Stimulated activated CD4-positive, alpha-beta T cell treated with anti-CD3 and anti-CD28 coated beads, Interleukin-1b, Interleukin-23, amount 100 ng/mL, for 4 hours (primary cell): Measurements from ENCODE around the gene ZNF557.
"Not testable (repeated sequence)": the region's sequence is repeated elsewhere in the genome, so short reads cannot be mapped to it uniquely, and the experiment has no call there.

Experiments
- DNase-seq, 2 donors: peaks; one replicate each; pipeline ENCODE4 v3.0.0-alpha.2; 2020; ENCODE audit warnings: low read depth in 2 of 2

ZNF557 gene

GRCh38 chr19:7069042-7069903 is at the start of gene ZNF557:
TSS of gene ZNF557 (plus strand) at chr19:7069703. CDS start at chr19:7075075, 5,372 bp downstream.
- DNase-seq, result peak; percentile 98 to 99

GRCh38 chr19:7021331-7021730 is 48.2 kb upstream of the ZNF557 start, which contains the start of gene MBD3L2B:
TSS of gene MBD3L2B (minus strand) at chr19:7021431. CDS start at chr19:7021397, 34 bp downstream.
- DNase-seq, result not testable (repeated sequence)

GRCh38 chr19:7028790-7029189 is 40.7 kb upstream of the ZNF557 start:
- DNase-seq, result not testable (repeated sequence)

GRCh38 chr19:7030278-7030677 is 39.2 kb upstream of the ZNF557 start, which contains the start of gene MBD3L5:
TSS of gene MBD3L5 (plus strand) at chr19:7030578. CDS start at chr19:7030612, 34 bp downstream.
- not testable (repeated sequence) for DNase-seq

DNA sequence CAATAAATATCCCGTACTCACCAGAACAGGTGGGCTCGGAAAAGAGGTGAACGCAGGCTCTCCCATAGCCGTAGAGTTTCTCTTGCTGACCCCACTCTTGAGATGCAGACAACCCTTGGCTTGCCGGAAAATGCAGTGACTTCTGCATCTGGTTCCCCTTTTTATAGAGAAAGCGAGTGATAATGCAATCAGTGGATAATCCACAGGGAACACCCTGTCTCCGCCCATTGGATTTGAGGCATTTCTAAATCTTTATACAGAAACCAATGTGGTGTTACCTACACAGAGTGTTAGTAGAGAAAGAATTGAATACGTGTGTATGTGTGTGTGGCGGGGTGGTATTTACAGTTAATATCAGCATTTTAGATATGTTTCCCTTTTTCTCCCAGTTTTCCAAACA is 29.4 kb upstream of the ZNF557 start, which contains the start of gene MBD3L4:
TSS of gene MBD3L4 (minus strand) at position 101 of the 400 bp plus-strand sequence. CDS start at position 66, 35 bp downstream.
- DNase-seq, result not testable (repeated sequence)

- not testable (repeated sequence) for DNase-seq
Observed at GRCh38 chr19:7041563-7041962, 27.9 kb upstream of the ZNF557 start.

GRCh38 chr19:7049021-7049420 is 20.5 kb upstream of the ZNF557 start, which contains the start of gene MBD3L2:
TSS of gene MBD3L2 (plus strand) at chr19:7049321. CDS start at chr19:7049374, 53 bp downstream.
- DNase-seq, result not testable (repeated sequence)

DNA sequence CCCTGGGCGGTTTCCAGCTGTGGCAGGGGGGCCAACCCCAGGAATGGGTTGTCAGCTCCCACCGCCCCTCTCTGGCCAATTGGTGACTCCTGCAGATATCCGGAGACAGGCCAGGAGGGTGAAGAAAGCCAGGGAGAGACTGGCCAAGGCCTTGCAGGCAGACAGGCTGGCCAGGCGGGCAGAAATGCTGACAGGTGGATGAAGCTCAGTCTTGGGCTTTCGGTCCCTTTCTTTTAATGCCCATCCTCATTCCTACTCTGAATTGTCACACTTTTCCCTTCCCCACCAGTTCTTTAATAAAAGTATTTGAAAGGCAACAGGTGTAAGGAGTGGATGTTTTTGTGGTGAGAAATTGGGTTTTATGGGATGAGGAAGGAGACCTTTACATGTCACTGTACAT is 18.1 kb upstream of the ZNF557 start:
- DNase-seq, result not testable (repeated sequence)

GRCh38 chr19:7052896-7053295 is 16.6 kb upstream of the ZNF557 start:
- not testable (repeated sequence) for DNase-seq

DNA sequence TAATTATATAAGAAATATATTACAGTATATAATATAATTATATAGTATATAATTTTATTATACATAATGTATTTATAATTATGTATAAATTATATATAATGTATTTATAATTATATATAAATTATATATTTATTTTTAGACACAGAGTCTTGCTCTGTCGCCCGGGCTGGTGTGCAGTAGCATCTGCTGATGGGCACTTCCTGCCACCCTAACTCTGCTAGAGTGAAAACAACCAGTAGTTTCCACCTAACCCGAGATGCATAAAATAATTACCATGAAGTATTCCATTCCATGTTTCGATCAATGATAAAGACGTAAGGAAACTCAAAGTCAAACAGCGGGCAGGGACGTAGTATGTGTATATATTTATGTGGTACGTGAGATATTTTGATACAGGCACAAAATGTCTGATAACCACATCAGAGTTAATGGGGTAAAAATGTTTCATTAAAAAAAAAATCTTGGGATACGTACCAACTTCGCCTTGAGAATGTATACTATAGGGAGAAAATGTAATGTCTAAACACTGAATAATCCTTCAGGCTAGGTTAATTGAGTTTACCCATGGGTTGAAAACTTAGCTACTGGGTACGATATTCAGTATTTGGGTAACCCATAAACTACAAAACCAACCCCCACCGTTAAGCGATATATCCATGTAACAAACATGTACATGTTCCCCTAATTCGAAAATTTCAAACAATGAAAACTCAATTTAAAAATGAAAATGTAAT is 14.7 kb upstream of the ZNF557 start:
- DNase-seq, result not testable (repeated sequence)

DNA sequence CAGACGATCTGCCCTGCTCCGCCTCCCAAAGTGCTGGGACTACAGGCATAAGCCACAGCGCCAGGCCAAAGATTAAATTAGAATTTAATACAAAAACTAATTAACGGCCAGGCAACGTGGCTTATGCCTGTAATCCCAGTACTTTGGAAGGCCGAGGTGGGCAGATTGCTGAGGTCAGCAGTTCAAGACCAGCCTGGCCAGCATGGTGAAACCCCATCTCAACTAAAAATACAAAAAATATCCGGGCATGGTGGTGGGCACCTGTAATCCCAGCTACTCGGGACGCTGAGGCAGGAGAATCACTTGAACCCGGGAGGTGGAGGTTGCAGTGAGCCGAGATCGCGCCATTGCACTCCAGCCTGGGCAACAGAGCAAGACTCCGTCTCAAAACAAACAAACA is 13.8 kb upstream of the ZNF557 start:
- not testable (repeated sequence) for DNase-seq

DNA sequence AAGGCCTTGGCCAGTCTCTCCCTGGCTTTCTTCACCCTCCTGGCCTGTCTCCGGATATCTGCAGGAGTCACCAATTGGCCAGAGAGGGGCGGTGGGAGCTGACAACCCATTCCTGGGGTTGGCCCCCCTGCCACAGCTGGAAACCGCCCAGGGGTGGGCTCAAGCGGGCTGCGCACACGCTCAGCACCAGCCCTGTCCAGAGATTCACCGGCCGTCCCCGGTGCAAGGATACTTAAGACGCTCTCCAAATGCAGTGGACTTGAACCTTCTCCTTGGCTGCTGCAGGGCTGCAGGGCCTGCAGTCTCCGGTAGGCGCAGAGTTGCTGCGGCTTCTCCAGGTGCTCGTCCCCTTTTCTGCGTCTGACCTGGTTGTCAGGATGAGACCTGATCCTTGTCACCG is 13.1 kb upstream of the ZNF557 start:
- not testable (repeated sequence) for DNase-seq

GRCh38 chr19:7058576-7058975 is 10.9 kb upstream of the ZNF557 start, which contains the start of gene MBD3L3:
TSS of gene MBD3L3 (minus strand) at chr19:7058676. CDS start at chr19:7058605, 71 bp downstream.
- DNase-seq, result not testable (repeated sequence)

- DNase-seq, result not testable (repeated sequence)
Observed at GRCh38 chr19:7059977-7060376, 9.5 kb upstream of the ZNF557 start.

GRCh38 chr19:7063339-7063738 is 6.2 kb upstream of the ZNF557 start:
- DNase-seq, result no peak

DNA sequence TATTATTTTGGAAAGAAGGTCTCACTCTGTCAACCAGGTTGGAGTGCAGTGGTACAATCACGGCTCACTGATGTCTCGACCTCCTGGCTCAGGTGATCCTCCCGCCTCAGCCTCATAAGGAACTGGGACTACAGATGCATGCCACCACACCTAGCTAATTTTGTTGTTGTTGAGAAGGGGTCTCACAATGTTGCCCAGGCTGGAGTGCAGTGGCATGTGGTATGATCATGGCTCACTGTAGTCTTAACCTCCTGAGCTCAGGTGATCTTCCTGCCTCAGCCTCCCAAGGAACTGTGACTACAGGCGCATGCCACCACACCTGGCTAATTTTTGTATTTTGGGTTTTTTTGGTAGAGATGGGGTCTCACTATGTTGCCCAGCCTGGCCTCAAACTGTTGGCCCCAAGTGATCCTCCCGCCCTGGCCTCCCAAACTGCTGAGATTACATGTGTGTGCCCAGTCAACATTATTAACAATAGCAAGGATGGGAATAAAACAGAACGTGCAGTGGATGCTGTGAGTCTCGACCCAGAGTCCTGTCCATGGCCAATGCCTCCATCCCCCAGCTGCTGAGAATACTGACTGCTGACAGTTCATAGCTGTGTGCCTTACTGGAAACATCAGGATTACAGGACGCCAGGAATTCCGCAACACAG is 5.6 kb upstream of the ZNF557 start:
- DNase-seq, result no peak

DNA sequence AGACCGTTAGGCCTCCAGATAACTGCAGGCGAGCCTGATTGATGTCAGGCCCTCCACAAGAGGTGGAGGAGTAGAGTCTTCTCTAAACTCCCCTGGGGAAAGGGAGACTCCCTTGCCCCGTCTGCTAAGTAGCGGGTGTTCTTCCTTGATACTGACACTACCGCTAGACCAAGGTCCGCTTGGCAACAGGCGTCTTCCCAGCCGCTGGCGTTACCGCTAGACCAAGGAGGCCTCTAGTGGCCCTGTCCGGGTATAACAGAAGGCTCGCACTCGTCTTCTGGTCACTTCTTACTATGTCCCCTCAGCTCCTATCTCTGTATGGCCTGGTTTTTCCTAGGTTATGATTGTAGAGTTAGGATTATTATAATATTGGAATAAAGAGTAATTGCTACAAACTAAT is 2.4 kb upstream of the ZNF557 start:
- DNase-seq, result not testable (repeated sequence)

DNA sequence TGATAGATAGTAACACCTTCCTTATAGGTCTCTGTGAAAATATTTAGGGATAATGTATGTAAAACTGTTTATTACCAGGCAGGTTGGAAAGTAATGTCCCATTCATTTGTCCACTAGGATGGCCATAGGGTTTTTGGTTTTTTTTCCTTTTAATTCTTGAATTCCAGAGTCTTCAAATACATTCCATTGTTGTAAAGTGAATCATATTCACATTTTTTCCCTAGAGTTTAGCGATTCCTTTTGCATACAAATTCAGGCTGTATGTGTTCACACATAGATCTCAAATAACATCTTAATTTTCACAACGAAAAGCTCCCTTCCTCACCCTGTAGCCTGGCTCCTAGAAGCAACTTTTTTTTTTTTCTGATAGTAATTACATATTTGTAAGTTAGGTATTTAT is 1.8 kb upstream of the ZNF557 start:
- no peak for DNase-seq

DNA sequence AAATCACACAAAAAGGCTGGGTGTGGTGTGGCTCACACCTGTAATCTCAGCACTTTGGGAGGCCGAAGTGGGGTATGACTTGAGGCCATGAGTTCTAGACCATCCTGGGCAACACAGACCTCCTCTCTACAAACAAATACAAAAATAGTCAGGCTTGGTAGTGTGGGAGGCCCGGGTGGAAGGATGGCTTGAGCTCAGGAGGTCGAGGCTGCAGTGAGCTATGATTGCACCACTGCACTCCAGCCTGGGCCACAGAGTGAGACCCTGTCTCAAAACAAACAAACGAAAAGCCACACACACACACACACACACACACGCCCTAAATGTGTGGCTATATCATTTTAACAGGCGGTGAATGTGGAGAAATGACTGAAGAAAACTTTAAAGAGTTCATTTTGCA is 904 bp upstream of the ZNF557 start:
- DNase-seq, result no peak

GRCh38 chr19:7069904-7070226 is 362 bp downstream of the ZNF557 start:
- no peak for DNase-seq

DNA sequence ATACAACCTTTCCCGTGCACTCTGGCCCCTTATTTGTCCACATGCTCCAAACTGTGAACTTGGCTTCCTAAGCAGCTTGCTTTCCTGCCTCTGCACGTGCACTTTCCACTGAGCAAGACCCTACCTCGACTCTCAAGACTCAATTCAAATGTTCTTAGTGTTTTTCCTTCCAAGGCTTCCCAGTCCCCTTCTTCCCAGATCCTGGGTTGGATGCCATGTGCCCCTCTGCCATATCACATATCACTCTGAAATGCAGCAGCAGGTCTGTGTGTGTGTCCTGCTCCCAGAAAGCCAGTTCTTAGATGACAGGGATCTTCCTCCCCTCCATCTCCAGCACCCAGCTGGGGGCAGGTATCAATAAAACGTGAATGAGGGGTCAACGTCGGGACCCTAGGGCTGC is 3.0 kb downstream of the ZNF557 start:
- DNase-seq, result no peak
